HepG2 (cell line): ENCODE data around the gene PROX1. TPM values are rescaled to one million over a fixed set of nuclear protein-coding genes. Genes with fewer than 3 reads are reported as not detected.
A peak's percentile ranks its signal among the peaks of the same experiment; 100 is the strongest.

Experiments
- ATAC-seq: fragments of 200-7000 bp; cut with Tn5 transposase; 3 replicates; pipeline ENCODE4 v1.9.1; 2020; ENCODE audit warnings: mild to moderate bottlenecking, moderate library complexity
- BruUV-seq: library from RNA; stranded (reverse); fragments of 400-500 nt; replicated peaks from 2 replicates; lab custom pipeline; 2021; lab: Mats Ljungman, UMichigan
- CTCF ChIA-PET: fragments of 300-600 bp; formaldehyde crosslinking; extraction: SDS; loops from one replicate; lab custom pipeline; 2021; ENCODE audit warnings: low total read pairs, inconsistent platforms, low intra/inter-chr PET ratio; lab: Yijun Ruan, JAX
- POLR2A ChIA-PET: fragments of 350-600 bp; sonication (Branson Sonifier 250); formaldehyde crosslinking; loops from one replicate; lab custom pipeline; 2020; ENCODE audit warnings: antibody characterized with exemption, inconsistent platforms; lab: Yijun Ruan, JAX
- DNase-seq: peaks from one replicate; pipeline ENCODE4 v3.0.0-alpha.2; 2015; ENCODE audit warnings: low spot score
- FAIRE-seq: peaks from 3 replicates; lab custom pipeline; 2011; peaks lifted over from hg19 to GRCh38; lab: Jason Lieb, UNC
- H2AFZ ChIP-seq: one replicate; pipeline ENCODE4 v1.6.1; 2011; ENCODE audit warnings: low read length, inconsistent platforms
- H3K27ac ChIP-seq: fragments of 300-600 bp; 3 replicates; pipeline ENCODE4 v1.8.0; 2011; ENCODE audit warnings: mixed run types, mild to moderate bottlenecking, mixed read lengths, low read length, inconsistent platforms; ENCODE audit not compliant: insufficient read depth; ENCODE audit errors: extremely low read length
- H3K27me3 ChIP-seq, 2 experiments: fragments of 200-600 bp in 1 of 2; 2 replicates in 1 of 2; 3 replicates in 1 of 2; pipeline versions ENCODE4 v1.6.0 to v1.8.0; 2011; ENCODE audit warnings: low read length in 2 of 2, mild to moderate bottlenecking in 2 of 2, moderate library complexity in 2 of 2, inconsistent platforms in 1 of 2; ENCODE audit not compliant: insufficient read depth in 2 of 2, control insufficient read depth in 1 of 2
- H3K36me3 ChIP-seq, 2 experiments: fragments of 200-600 bp in 1 of 2; replicated peaks in 1 of 2; 2 replicates in 1 of 2; 3 replicates in 1 of 2; pipeline versions ENCODE4 v1.5.1 to v1.8.0; 2011; ENCODE audit warnings: low read length in 2 of 2, inconsistent platforms in 1 of 2; ENCODE audit not compliant: insufficient read depth in 2 of 2, control insufficient read depth in 1 of 2
- H3K4me1 ChIP-seq: 2 replicates; pipeline ENCODE4 v1.5.1; 2012; ENCODE audit warnings: low read length, inconsistent platforms; ENCODE audit not compliant: insufficient read depth
- H3K4me2 ChIP-seq: 2 replicates; pipeline ENCODE4 v1.6.0; 2011; ENCODE audit warnings: low read depth, low read length, inconsistent platforms
- H3K4me3 ChIP-seq, 3 experiments: fragments of 200-600 bp in 1 of 3; sonication (generic), shearing (Covaris generic) in 1 of 3; replicated peaks in 1 of 3; 2 replicates each; pipeline ENCODE4 v1.5.1; 2011 to 2016; ENCODE audit warnings: low read length in 3 of 3, inconsistent platforms in 2 of 3, low read depth in 2 of 3, mild to moderate bottlenecking in 2 of 3, control low read depth in 1 of 3, mixed read lengths in 1 of 3; ENCODE audit not compliant: insufficient read depth in 1 of 3
- H3K79me2 ChIP-seq: one replicate; pipeline ENCODE4 v1.6.1; 2011; ENCODE audit warnings: low read length, inconsistent platforms; ENCODE audit not compliant: insufficient read depth
- H3K9ac ChIP-seq: 2 replicates; pipeline ENCODE4 v1.6.0; 2011; ENCODE audit warnings: mild to moderate bottlenecking, low read depth, low read length, inconsistent platforms; ENCODE audit not compliant: insufficient read depth
- H3K9me3 ChIP-seq: 2 replicates; pipeline ENCODE4 v1.5.1; 2012; ENCODE audit warnings: mild to moderate bottlenecking, low read length
- H4K20me1 ChIP-seq: 2 replicates; pipeline ENCODE4 v1.6.0; 2011; ENCODE audit warnings: inconsistent platforms, mild to moderate bottlenecking, low read length, moderate library complexity; ENCODE audit not compliant: insufficient read depth
- ADNP ChIP-seq: sonication (generic); formaldehyde crosslinking; IDR thresholded peaks from 2 replicates; pipeline ENCODE4 v1.4.0; 2020; ENCODE audit warnings: missing genetic modification reagents
- ARID4A ChIP-seq: sonication (generic); formaldehyde crosslinking; IDR thresholded peaks from 2 replicates; pipeline ENCODE4 v1.5.0; 2020; ENCODE audit warnings: mild to moderate bottlenecking, missing genetic modification reagents, borderline replicate concordance
- GTF3A ChIP-seq: sonication (generic); formaldehyde crosslinking; conservative IDR thresholded peaks from 2 replicates; pipeline ENCODE4 v1.4.0; 2020; ENCODE audit warnings: mild to moderate bottlenecking, missing genetic modification reagents
- HOXA3 ChIP-seq: sonication (generic); formaldehyde crosslinking; IDR thresholded peaks from 2 replicates; pipeline ENCODE4 v1.5.0; 2020; ENCODE audit warnings: missing genetic modification reagents
- KAT7 ChIP-seq: IDR thresholded peaks from 2 replicates; pipeline ENCODE4 v1.6.1; 2018; ENCODE audit warnings: borderline replicate concordance, missing compliant biosample characterization
- NCOA5 ChIP-seq: sonication (generic); formaldehyde crosslinking; IDR thresholded peaks from 2 replicates; pipeline ENCODE4 v1.4.0; 2020; ENCODE audit warnings: missing genetic modification reagents
- SNAPC5 ChIP-seq: sonication (generic); formaldehyde crosslinking; IDR thresholded peaks from 2 replicates; pipeline ENCODE4 v1.8.1; 2023; ENCODE audit warnings: mild to moderate bottlenecking, missing genetic modification reagents, borderline replicate concordance
- ZBTB34 ChIP-seq: sonication (generic); formaldehyde crosslinking; IDR thresholded peaks from 2 replicates; pipeline ENCODE4 v1.8.0; 2022; ENCODE audit warnings: mild to moderate bottlenecking, missing genetic modification reagents
- ZBTB49 ChIP-seq: sonication (generic); formaldehyde crosslinking; IDR thresholded peaks from 2 replicates; pipeline ENCODE4 v1.4.0; 2020; ENCODE audit warnings: missing genetic modification reagents, borderline replicate concordance
- ZNF296 ChIP-seq: sonication (generic); formaldehyde crosslinking; conservative IDR thresholded peaks from 2 replicates; pipeline ENCODE4 v1.5.0; 2020; ENCODE audit warnings: mild to moderate bottlenecking, missing genetic modification reagents
- WGBS: methylation state at CpG from one replicate; pipeline ENCODE4 v1.1.6; 2017; ENCODE audit warnings: low lambda C conversion rate; 5-methylcytosine and 5-hydroxymethylcytosine counted together
- in situ Hi-C: cut with HindIII; loops from 2 replicates; pipeline ENCODE4 v1.10.0; 2017; ENCODE audit warnings: low pct_unique_long_range_greater_than_20kb; ENCODE audit not compliant: extremely low pct_ligation_motif_present
- intact Hi-C: fragments of 100-400 bp; cut with micrococcal nuclease; formaldehyde crosslinking; loops from one replicate; pipeline ENCODE4 v1.10.0; 2022; ENCODE audit not compliant: unreplicated experiment
- polyA plus RNA-seq, 8 experiments: library from polyadenylated mRNA; depleted of rRNA in 3 of 8; stranded (reverse) in 7 of 8; unstranded in 1 of 8; fragments of >200 nt; fragmentation: Illumina TruSeq in 4 of 8; extraction: Trizol in 4 of 8; gene quantifications; 2 replicates each; pipeline versions ENCODE4 v1.2.1 to v1.2.3, GENCODE V29; 2011 to 2016; ENCODE audit warnings: low read depth in 4 of 8, missing spikeins in 1 of 8, mixed read lengths in 1 of 8; ENCODE audit not compliant: insufficient read depth in 1 of 8
- total RNA-seq, 5 experiments: library from RNA; depleted of rRNA; stranded (reverse); fragments of >200 nt; fragmentation: Illumina TruSeq; extraction: Trizol; gene quantifications; 2 replicates each; pipeline ENCODE4 v1.2.3, GENCODE V29; 2016; ENCODE audit warnings: low read depth in 1 of 5

PROX1 gene
- total and polyA plus RNA-seq, 2 of the 13 experiments (the other 11 are each of a cell fraction or from before 2014, with no cell fraction given) = 12.3 to 30.2 TPM

- Histone ChIP-seq H3K27me3 (no peaks in the 10 kb centered on the region), H3K79me2 (no peaks in the 10 kb centered on the region), H3K4me2 (peak overlapping the region; percentile 32), H3K27ac (peak overlapping the region; percentile 66), H4K20me1 (no peaks in the 10 kb centered on the region), H3K4me1 (peaks cover 99% of the 10 kb centered on the region), H3K4me3 (no peak overlapping the region; a peak in 1 of 6 replicates), H3K36me3 (no peaks in the 10 kb centered on the region), H3K9ac (peak overlapping the region; percentile 1; the same call in 1 of the 2 replicates), H3K9me3 (no peaks in the 10 kb centered on the region), H2AFZ (no peak overlapping the region)
- peak; percentile 71 for FAIRE-seq
- ATAC-seq = peak; percentile 78
- POLR2A ChIA-PET = no interaction called here
- intact Hi-C loops = no loop called here
- CTCF ChIA-PET = no interaction called here
- in situ Hi-C loops = no loop called here
- 1% methylated on average over 8 of the region's 8 CpGs for WGBS
- DNase-seq = peak; percentile 94
- no TSS peak for BruUV-seq
- no peak for TF ChIP-seq ZBTB49
- TF ChIP-seq SNAPC5 (CRISPR knock-in tag) = no peak
- TF ChIP-seq ZBTB34 = no peak; the same call in 1 of the 2 replicates
- no peak for TF ChIP-seq NCOA5
- peak; percentile 24; the same call in 1 of the 2 replicates for TF ChIP-seq HOXA3 (CRISPR knock-in tag)
- 0 out of 2 replicates have a peak, but pooled peaks have one; percentile 27 for TF ChIP-seq KAT7 (CRISPR knock-in tag)
- TF ChIP-seq GTF3A (CRISPR knock-in tag) = no peak
- TF ChIP-seq ZNF296 (CRISPR knock-in tag) = no peak
- TF ChIP-seq ARID4A (CRISPR knock-in tag) = peak; percentile 17; the same call in 1 of the 2 replicates
- TF ChIP-seq ADNP = no peak
Measured at GRCh38 chr1:213956295-213956770, 31.4 kb upstream of the PROX1 start.
